G401.6 (cell line): Measurements from ENCODE around the gene MPHOSPH6.
"Not testable (repeated sequence)": the region's sequence is repeated elsewhere in the genome, so short reads cannot be mapped to it uniquely, and the experiment has no call there.

ENCODE experiments used
- FAIRE-seq: peaks from 2 replicates; lab custom pipeline; 2012; peaks lifted over from hg19 to GRCh38; lab: Jason Lieb, UNC

Gene MPHOSPH6

GRCh38 chr16:82167670-82168069 lies 2.4 kb downstream of the MPHOSPH6 start:
- no peak for FAIRE-seq

- no peak for FAIRE-seq
Observed at GRCh38 chr16:82160226-82160625, 9.8 kb downstream of the MPHOSPH6 start.

GRCh38 chr16:82157836-82158235 lies 12.2 kb downstream of the MPHOSPH6 start:
- FAIRE-seq = no peak

- FAIRE-seq = no peak
Observed at GRCh38 chr16:82157534-82157812, 12.6 kb downstream of the MPHOSPH6 start.

GRCh38 chr16:82156761-82157533 lies 13.1 kb downstream of the MPHOSPH6 start:
- FAIRE-seq = no peak

GRCh38 chr16:82152641-82153112 lies 17.3 kb downstream of the MPHOSPH6 start:
- FAIRE-seq = no peak

- no peak for FAIRE-seq
Observed at GRCh38 chr16:82152196-82152595, 17.8 kb downstream of the MPHOSPH6 start.

- no peak for FAIRE-seq
Observed at GRCh38 chr16:82150549-82150948, 19.5 kb downstream of the MPHOSPH6 start.

GRCh38 chr16:82149536-82149935 lies 20.5 kb downstream of the MPHOSPH6 start:
- no peak for FAIRE-seq

- no peak for FAIRE-seq
Observed at GRCh38 chr16:82147546-82147945, 22.5 kb downstream of the MPHOSPH6 start.

GRCh38 chr16:82146957-82147356 lies 23.1 kb downstream of the MPHOSPH6 start:
- FAIRE-seq = no peak

GRCh38 chr16:82146556-82146955 lies 23.5 kb downstream of the MPHOSPH6 start:
- FAIRE-seq = no peak

- FAIRE-seq = not testable (repeated sequence)
Observed at GRCh38 chr16:82139286-82139571, 30.8 kb downstream of the MPHOSPH6 start.

- no peak for FAIRE-seq
Observed at GRCh38 chr16:82138478-82139285, 31.3 kb downstream of the MPHOSPH6 start.

GRCh38 chr16:82137822-82138167 lies 32.2 kb downstream of the MPHOSPH6 start:
- no peak for FAIRE-seq

- no peak for FAIRE-seq
Observed at GRCh38 chr16:82136956-82137821, 32.8 kb downstream of the MPHOSPH6 start.

GRCh38 chr16:82135844-82136243 lies 34.2 kb downstream of the MPHOSPH6 start:
- no peak for FAIRE-seq

GRCh38 chr16:82134846-82135245 lies 35.2 kb downstream of the MPHOSPH6 start:
- no peak for FAIRE-seq

GRCh38 chr16:82133798-82134197 lies 36.2 kb downstream of the MPHOSPH6 start:
- FAIRE-seq = no peak

- no peak for FAIRE-seq
Observed at GRCh38 chr16:82129881-82130280, 40.1 kb downstream of the MPHOSPH6 start.

GRCh38 chr16:82124651-82125050 lies 45.4 kb downstream of the MPHOSPH6 start:
- no peak for FAIRE-seq

GRCh38 chr16:82119405-82119804 lies 50.6 kb downstream of the MPHOSPH6 start:
- FAIRE-seq = no peak

GRCh38 chr16:82118749-82119148 lies 51.3 kb downstream of the MPHOSPH6 start:
- no peak for FAIRE-seq
